ENCODE results near the gene LENEP. TPM values are rescaled to one million over a fixed set of nuclear protein-coding genes. Genes with fewer than 3 reads are reported as not detected.

The LENEP gene
- total RNA-seq (2022; extraction: Qiagen RNA extraction; ENCODE audit: low read depth), result not detected in 5 replicates

GRCh38 chr1:154993572-154994268 lies at the start of gene LENEP:
Gene LENEP (plus strand): TSS chr1:154993586. CDS start chr1:154993608, 22 bp downstream.

GRCh38 chr1:154955718-154956543 lies 37.5 kb upstream of the LENEP start, which contains the start of gene PBXIP1:
Gene PBXIP1 (minus strand): TSS chr1:154956099. CDS start chr1:154953721, 2,378 bp downstream.

GRCh38 chr1:154961207-154962155 lies 31.9 kb upstream of the LENEP start, which contains the start of gene PYGO2:
Gene PYGO2 (minus strand): TSS chr1:154961782. CDS start chr1:154961576, 206 bp downstream.

GRCh38 chr1:154970631-154971340 lies 22.6 kb upstream of the LENEP start, which contains the start of gene SHC1:
Gene SHC1 (minus strand): TSS chr1:154970747. CDS start chr1:154970526, 221 bp downstream.

GRCh38 chr1:154974102-154974807 lies 19.1 kb upstream of the LENEP start, which contains the start of gene CKS1B:
Gene CKS1B (plus strand): TSS chr1:154974681. CDS start chr1:154974746, 65 bp downstream.

GRCh38 chr1:154982897-154983648 lies 10.3 kb upstream of the LENEP start, which contains the start of gene FLAD1:
Gene FLAD1 (plus strand): TSS chr1:154983344. CDS start chr1:154983695, 351 bp downstream.

GRCh38 chr1:155002464-155003226 lies 9.3 kb downstream of the LENEP start, which contains the start of gene ZBTB7B:
Gene ZBTB7B (plus strand): TSS chr1:155002802. CDS start chr1:155014661, 11,859 bp downstream.

GRCh38 chr1:155033524-155033923 lies 40.1 kb downstream of the LENEP start, which contains the start of the genes DCST1 and DCST2:
Gene DCST1 (plus strand): TSS chr1:155033824. CDS start chr1:155034037, 213 bp downstream.
Gene DCST2 (minus strand): TSS chr1:155033781. CDS start chr1:155033701, 80 bp downstream.

Other genes with a start within 250 kb of the LENEP start
- gene KCNN3, start 123.3 kb upstream of the LENEP start, total RNA-seq (2022; extraction: Qiagen RNA extraction; ENCODE audit: low read depth), result 0.06 to 0.25 TPM (median 0.11 TPM) in 5 replicates
- 34.0 to 43.1 TPM (median 39.3 TPM) in 5 replicates for gene PMVK, start 56.9 kb upstream of the LENEP start, total RNA-seq (2022; extraction: Qiagen RNA extraction; ENCODE audit: low read depth)
- gene PBXIP1, start 37.5 kb upstream of the LENEP start, total RNA-seq (2022; extraction: Qiagen RNA extraction; ENCODE audit: low read depth), result 13.0 to 17.0 TPM (median 13.9 TPM) in 5 replicates
- gene PYGO2, start 31.8 kb upstream of the LENEP start, total RNA-seq (2022; extraction: Qiagen RNA extraction; ENCODE audit: low read depth), result 22.8 to 24.9 TPM (median 23.9 TPM) in 5 replicates
- gene SHC1, start 22.8 kb upstream of the LENEP start, total RNA-seq (2022; extraction: Qiagen RNA extraction; ENCODE audit: low read depth), result 136 to 154 TPM (median 140 TPM) in 5 replicates
- 328 to 363 TPM (median 338 TPM) in 5 replicates for gene CKS1B, start 18.9 kb upstream of the LENEP start, total RNA-seq (2022; extraction: Qiagen RNA extraction; ENCODE audit: low read depth)
- 40.1 to 46.0 TPM (median 41.6 TPM) in 5 replicates for gene FLAD1, start 10.2 kb upstream of the LENEP start, total RNA-seq (2022; extraction: Qiagen RNA extraction; ENCODE audit: low read depth)
- gene ZBTB7B, start 9.2 kb downstream of the LENEP start, total RNA-seq (2022; extraction: Qiagen RNA extraction; ENCODE audit: low read depth), result 19.7 to 26.6 TPM (median 25.9 TPM) in 5 replicates
- gene DCST2, start 40.2 kb downstream of the LENEP start, total RNA-seq (2022; extraction: Qiagen RNA extraction; ENCODE audit: low read depth), result 0.22 to 0.72 TPM (median 0.46 TPM) in 5 replicates
- not detected in 5 replicates for gene DCST1, start 40.2 kb downstream of the LENEP start, total RNA-seq (2022; extraction: Qiagen RNA extraction; ENCODE audit: low read depth)
- gene ADAM15, start 57.7 kb downstream of the LENEP start, total RNA-seq (2022; extraction: Qiagen RNA extraction; ENCODE audit: low read depth), result 64.6 to 76.9 TPM (median 67.8 TPM) in 5 replicates
- gene EFNA4, start 70.2 kb downstream of the LENEP start, total RNA-seq (2022; extraction: Qiagen RNA extraction; ENCODE audit: low read depth), result 7.3 to 9.0 TPM (median 8.4 TPM) in 5 replicates
- gene EFNA3, start 85.3 kb downstream of the LENEP start, total RNA-seq (2022; extraction: Qiagen RNA extraction; ENCODE audit: low read depth), result 3.7 to 5.6 TPM (median 4.2 TPM) in 5 replicates
- 30.6 to 50.0 TPM (median 37.3 TPM) in 5 replicates for gene EFNA1, start 134.3 kb downstream of the LENEP start, total RNA-seq (2022; extraction: Qiagen RNA extraction; ENCODE audit: low read depth)
- gene SLC50A1, start 142.3 kb downstream of the LENEP start, total RNA-seq (2022; extraction: Qiagen RNA extraction; ENCODE audit: low read depth), result 34.2 to 39.1 TPM (median 35.5 TPM) in 5 replicates
- gene DPM3, start 146.9 kb downstream of the LENEP start, total RNA-seq (2022; extraction: Qiagen RNA extraction; ENCODE audit: low read depth), result 78.1 to 102 TPM (median 91.3 TPM) in 5 replicates
- gene KRTCAP2, start 179.7 kb downstream of the LENEP start, total RNA-seq (2022; extraction: Qiagen RNA extraction; ENCODE audit: low read depth), result 226 to 250 TPM (median 230 TPM) in 5 replicates
- 1.3 to 1.8 TPM (median 1.4 TPM) in 5 replicates for gene TRIM46, start 180.3 kb downstream of the LENEP start, total RNA-seq (2022; extraction: Qiagen RNA extraction; ENCODE audit: low read depth)
- 7.5 to 9.9 TPM (median 9.4 TPM) in 5 replicates for gene THBS3, start 214.3 kb downstream of the LENEP start, total RNA-seq (2022; extraction: Qiagen RNA extraction; ENCODE audit: low read depth)
- gene MTX1, start 215.1 kb downstream of the LENEP start, total RNA-seq (2022; extraction: Qiagen RNA extraction; ENCODE audit: low read depth), result 67.2 to 74.0 TPM (median 72.4 TPM) in 5 replicates

Measured in A549 treated with DMSO at 1 μM for 4 hours (cell line).